Measurements from ENCODE around the gene TMEM63A. TPM values are rescaled to one million over a fixed set of nuclear protein-coding genes. Genes with fewer than 3 reads are reported as not detected.

Gene TMEM63A
- total and polyA plus RNA-seq, 10 of the 15 experiments (the other 5 are each of a cell fraction or from before 2014, with no cell fraction given), result 1.3 to 33.5 (median 15.2) TPM

DNA sequence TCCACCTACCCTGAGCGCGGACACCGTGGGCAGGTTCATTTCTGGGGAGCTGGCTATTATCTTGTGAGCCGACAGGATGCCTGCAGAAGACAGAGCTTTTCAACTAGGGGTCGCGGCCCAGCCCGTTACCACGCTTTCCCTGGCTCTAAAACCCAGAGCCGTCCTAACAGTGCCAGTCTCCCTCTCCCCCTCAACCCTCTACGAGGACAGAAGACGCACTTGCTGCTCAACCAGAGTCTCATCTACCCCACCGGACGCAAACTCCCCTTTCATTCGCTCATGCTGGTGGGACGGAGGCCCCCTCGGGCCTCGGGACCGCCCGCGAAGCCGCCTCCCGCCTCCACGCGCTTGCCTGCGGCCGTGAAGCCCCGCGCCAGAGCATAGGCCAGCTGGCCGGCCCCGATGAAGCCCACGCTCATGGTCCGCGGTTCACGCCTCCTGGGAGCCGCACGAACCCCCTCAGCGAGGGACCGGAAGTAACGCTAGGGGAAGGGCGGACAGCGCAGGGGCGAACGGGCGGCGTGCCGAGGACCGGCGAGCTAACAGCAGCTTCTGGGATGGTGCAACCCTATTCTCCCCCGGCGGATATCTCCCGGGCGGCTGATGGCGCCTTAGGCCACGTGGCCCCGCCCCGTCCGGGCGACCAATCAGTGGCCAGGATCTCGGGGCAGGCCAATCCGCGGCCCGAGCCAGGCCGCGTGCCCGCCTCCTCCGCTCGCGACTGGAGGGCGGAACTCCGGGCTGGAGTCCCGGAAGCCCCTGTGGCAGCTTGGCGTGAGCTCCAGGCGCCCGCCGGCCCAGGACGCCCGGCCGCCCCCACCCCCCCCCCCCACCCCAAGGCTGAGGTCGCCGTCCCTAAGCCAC is 41.7 kb upstream of the TMEM63A start, which contains the start of gene PYCR2 (continued):
- TF ChIP-seq, protein P1, sequence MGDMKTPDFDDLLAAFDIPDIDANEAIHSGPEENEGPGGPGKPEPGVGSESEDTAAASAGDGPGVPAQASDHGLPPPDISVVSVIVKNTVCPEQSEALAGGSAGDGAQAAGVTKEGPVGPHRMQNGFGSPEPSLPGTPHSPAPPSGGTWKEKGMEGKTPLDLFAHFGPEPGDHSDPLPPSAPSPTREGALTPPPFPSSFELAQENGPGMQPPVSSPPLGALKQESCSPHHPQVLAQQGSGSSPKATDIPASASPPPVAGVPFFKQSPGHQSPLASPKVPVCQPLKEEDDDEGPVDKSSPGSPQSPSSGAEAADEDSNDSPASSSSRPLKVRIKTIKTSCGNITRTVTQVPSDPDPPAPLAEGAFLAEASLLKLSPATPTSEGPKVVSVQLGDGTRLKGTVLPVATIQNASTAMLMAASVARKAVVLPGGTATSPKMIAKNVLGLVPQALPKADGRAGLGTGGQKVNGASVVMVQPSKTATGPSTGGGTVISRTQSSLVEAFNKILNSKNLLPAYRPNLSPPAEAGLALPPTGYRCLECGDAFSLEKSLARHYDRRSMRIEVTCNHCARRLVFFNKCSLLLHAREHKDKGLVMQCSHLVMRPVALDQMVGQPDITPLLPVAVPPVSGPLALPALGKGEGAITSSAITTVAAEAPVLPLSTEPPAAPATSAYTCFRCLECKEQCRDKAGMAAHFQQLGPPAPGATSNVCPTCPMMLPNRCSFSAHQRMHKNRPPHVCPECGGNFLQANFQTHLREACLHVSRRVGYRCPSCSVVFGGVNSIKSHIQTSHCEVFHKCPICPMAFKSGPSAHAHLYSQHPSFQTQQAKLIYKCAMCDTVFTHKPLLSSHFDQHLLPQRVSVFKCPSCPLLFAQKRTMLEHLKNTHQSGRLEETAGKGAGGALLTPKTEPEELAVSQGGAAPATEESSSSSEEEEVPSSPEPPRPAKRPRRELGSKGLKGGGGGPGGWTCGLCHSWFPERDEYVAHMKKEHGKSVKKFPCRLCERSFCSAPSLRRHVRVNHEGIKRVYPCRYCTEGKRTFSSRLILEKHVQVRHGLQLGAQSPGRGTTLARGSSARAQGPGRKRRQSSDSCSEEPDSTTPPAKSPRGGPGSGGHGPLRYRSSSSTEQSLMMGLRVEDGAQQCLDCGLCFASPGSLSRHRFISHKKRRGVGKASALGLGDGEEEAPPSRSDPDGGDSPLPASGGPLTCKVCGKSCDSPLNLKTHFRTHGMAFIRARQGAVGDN (IDR thresholded peaks at IDR 0.05), result peak; percentile 55; the same call in 1 of the 2 replicates
- TF ChIP-seq ESRRA (IDR thresholded peaks at IDR 0.05; ENCODE audit: low read length) (no peak), CREB1 (IDR thresholded peaks at IDR 0.05; ENCODE audit: low read depth) (peak; percentile 75), MEF2B (IDR thresholded peaks at IDR 0.05; ENCODE audit: partially characterized antibody, poor library complexity, severe bottlenecking) (no peak), BHLHE40 (IDR thresholded peaks at IDR 0.05; ENCODE audit: borderline replicate concordance in 1 of 2, low read depth in 2 of 2, low read length in 1 of 2) (peak; percentile 56 to 86; a peak in 3 of 4 replicates), ZNF217 (IDR thresholded peaks at IDR 0.05) (no peak), ZNF274 (IDR thresholded peaks at IDR 0.05; ENCODE audit: insufficient read depth, insufficient read length) (no peak), SP1 (IDR thresholded peaks at IDR 0.05; ENCODE audit: low read depth, low read length) (peak; percentile 94)
- TF ChIP-seq, protein P2, sequence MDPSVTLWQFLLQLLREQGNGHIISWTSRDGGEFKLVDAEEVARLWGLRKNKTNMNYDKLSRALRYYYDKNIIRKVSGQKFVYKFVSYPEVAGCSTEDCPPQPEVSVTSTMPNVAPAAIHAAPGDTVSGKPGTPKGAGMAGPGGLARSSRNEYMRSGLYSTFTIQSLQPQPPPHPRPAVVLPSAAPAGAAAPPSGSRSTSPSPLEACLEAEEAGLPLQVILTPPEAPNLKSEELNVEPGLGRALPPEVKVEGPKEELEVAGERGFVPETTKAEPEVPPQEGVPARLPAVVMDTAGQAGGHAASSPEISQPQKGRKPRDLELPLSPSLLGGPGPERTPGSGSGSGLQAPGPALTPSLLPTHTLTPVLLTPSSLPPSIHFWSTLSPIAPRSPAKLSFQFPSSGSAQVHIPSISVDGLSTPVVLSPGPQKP (IDR thresholded peaks at IDR 0.05; ENCODE audit: low read depth, low read length), result peak; percentile 68
